ENCODE data around the gene ARSJ.

DNA sequence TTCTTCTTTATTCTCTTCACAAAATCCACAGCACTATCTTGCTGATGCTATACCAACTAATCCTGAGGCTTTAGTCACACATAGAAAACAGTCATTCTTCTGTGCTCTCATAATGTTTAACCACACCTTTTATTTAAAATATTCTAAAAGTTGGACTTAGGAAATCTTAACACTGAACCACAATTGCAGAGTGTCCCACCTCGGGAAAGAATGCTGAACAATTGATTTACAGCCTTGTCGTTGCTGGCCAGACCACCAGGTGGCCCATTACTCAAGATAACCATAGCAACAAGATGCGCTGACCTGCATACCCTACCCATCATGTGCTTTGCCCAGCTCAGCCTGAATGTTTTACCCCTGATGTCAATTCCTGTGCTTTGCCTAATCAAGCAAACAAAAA, 100.8 kb downstream of the ARSJ start:
- TF ChIP-seq JUNB (IDR thresholded peaks at IDR 0.05; ENCODE audit: unreplicated experiment): no peak
- TF ChIP-seq, protein P1, sequence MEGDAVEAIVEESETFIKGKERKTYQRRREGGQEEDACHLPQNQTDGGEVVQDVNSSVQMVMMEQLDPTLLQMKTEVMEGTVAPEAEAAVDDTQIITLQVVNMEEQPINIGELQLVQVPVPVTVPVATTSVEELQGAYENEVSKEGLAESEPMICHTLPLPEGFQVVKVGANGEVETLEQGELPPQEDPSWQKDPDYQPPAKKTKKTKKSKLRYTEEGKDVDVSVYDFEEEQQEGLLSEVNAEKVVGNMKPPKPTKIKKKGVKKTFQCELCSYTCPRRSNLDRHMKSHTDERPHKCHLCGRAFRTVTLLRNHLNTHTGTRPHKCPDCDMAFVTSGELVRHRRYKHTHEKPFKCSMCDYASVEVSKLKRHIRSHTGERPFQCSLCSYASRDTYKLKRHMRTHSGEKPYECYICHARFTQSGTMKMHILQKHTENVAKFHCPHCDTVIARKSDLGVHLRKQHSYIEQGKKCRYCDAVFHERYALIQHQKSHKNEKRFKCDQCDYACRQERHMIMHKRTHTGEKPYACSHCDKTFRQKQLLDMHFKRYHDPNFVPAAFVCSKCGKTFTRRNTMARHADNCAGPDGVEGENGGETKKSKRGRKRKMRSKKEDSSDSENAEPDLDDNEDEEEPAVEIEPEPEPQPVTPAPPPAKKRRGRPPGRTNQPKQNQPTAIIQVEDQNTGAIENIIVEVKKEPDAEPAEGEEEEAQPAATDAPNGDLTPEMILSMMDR (conservative IDR thresholded peaks at IDR 0.05; ENCODE audit: low read depth in 2 of 2): peak; percentile 67 to 81
- TF ChIP-seq, protein P2, sequence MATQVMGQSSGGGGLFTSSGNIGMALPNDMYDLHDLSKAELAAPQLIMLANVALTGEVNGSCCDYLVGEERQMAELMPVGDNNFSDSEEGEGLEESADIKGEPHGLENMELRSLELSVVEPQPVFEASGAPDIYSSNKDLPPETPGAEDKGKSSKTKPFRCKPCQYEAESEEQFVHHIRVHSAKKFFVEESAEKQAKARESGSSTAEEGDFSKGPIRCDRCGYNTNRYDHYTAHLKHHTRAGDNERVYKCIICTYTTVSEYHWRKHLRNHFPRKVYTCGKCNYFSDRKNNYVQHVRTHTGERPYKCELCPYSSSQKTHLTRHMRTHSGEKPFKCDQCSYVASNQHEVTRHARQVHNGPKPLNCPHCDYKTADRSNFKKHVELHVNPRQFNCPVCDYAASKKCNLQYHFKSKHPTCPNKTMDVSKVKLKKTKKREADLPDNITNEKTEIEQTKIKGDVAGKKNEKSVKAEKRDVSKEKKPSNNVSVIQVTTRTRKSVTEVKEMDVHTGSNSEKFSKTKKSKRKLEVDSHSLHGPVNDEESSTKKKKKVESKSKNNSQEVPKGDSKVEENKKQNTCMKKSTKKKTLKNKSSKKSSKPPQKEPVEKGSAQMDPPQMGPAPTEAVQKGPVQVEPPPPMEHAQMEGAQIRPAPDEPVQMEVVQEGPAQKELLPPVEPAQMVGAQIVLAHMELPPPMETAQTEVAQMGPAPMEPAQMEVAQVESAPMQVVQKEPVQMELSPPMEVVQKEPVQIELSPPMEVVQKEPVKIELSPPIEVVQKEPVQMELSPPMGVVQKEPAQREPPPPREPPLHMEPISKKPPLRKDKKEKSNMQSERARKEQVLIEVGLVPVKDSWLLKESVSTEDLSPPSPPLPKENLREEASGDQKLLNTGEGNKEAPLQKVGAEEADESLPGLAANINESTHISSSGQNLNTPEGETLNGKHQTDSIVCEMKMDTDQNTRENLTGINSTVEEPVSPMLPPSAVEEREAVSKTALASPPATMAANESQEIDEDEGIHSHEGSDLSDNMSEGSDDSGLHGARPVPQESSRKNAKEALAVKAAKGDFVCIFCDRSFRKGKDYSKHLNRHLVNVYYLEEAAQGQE (IDR thresholded peaks at IDR 0.05; ENCODE audit: unreplicated experiment): no peak
- TF ChIP-seq POLR2AphosphoS5 (IDR thresholded peaks at IDR 0.05; ENCODE audit: low read depth): no peak
- TF ChIP-seq EZH2 (IDR thresholded peaks at IDR 0.05; ENCODE audit: low read depth, unreplicated experiment): no peak
- no peak for TF ChIP-seq EZH2phosphoT487 (IDR thresholded peaks at IDR 0.05; ENCODE audit: unreplicated experiment)

Data from GM23338 (cell line).